CD14-positive monocyte (primary cell): ENCODE results near the gene LBR. TPM values are rescaled to one million over a fixed set of nuclear protein-coding genes. Genes with fewer than 3 reads are reported as not detected.

Experiments
- DNase-seq, 3 donors: peaks; one replicate each; pipeline ENCODE4 v3.0.0-alpha.2; 2011 to 2022
- H2AFZ ChIP-seq: 2 replicates; pipeline ENCODE4 v1.6.0; 2012; ENCODE audit warnings: mild to moderate bottlenecking, low read depth, low read length, inconsistent platforms; ENCODE audit not compliant: insufficient read depth, poor library complexity, severe bottlenecking
- H3K27ac ChIP-seq, 2 donors: 1 replicate in 1 of 2; 2 replicates in 1 of 2; pipeline ENCODE4 v1.5.1; 2012 to 2013; ENCODE audit warnings: low read length in 2 of 2, control low read depth in 1 of 2, inconsistent platforms in 1 of 2, low read depth in 1 of 2, mild to moderate bottlenecking in 1 of 2
- H3K27me3 ChIP-seq, 2 donors: one replicate each; pipeline versions ENCODE4 v1.6.0 to v1.6.1; 2011 to 2013; ENCODE audit warnings: low read length in 2 of 2; ENCODE audit not compliant: control insufficient read depth in 2 of 2, insufficient read depth in 2 of 2
- H3K36me3 ChIP-seq, 2 donors: replicated peaks in 1 of 2; 1 replicate in 1 of 2; 2 replicates in 1 of 2; pipeline versions ENCODE4 v1.5.1 to v1.6.1; 2012 to 2013; ENCODE audit warnings: low read length in 2 of 2, control low read depth in 1 of 2, inconsistent platforms in 1 of 2, mild to moderate bottlenecking in 1 of 2; ENCODE audit not compliant: insufficient read depth in 2 of 2, control insufficient read depth in 1 of 2
- H3K4me1 ChIP-seq, 2 donors: 1 replicate in 1 of 2; 2 replicates in 1 of 2; pipeline versions ENCODE4 v1.5.1 to v1.6.1; 2012 to 2013; ENCODE audit warnings: low read length in 2 of 2, control low read depth in 1 of 2, inconsistent platforms in 1 of 2, mild to moderate bottlenecking in 1 of 2, moderate library complexity in 1 of 2; ENCODE audit not compliant: insufficient read depth in 2 of 2, control insufficient read depth in 1 of 2
- H3K4me2 ChIP-seq: replicated peaks from 2 replicates; pipeline ENCODE3; 2012; ENCODE audit warnings: low read length, moderate library complexity, mild to moderate bottlenecking; ENCODE audit not compliant: poor library complexity, severe bottlenecking; ENCODE audit errors: extremely low read depth
- H3K4me3 ChIP-seq, 3 experiments: fragments of 200-600 bp in 1 of 3; sonication (generic) in 1 of 3; replicated peaks in 1 of 3; 1 replicate in 2 of 3; 2 replicates in 1 of 3; pipeline ENCODE4 v1.5.1; 2011 to 2013; ENCODE audit warnings: low read length in 3 of 3, mild to moderate bottlenecking in 3 of 3, control low read depth in 2 of 3, low read depth in 2 of 3, inconsistent platforms in 1 of 3, moderate library complexity in 1 of 3
- H3K79me2 ChIP-seq: 2 replicates; pipeline ENCODE4 v1.6.0; 2012; ENCODE audit warnings: mild to moderate bottlenecking, control low read depth, inconsistent platforms, low read length, moderate library complexity; ENCODE audit not compliant: insufficient read depth
- H3K9ac ChIP-seq: 2 replicates; pipeline ENCODE4 v1.6.0; 2017; ENCODE audit warnings: low read length, mild to moderate bottlenecking; ENCODE audit not compliant: insufficient read depth, poor library complexity, severe bottlenecking
- H3K9me3 ChIP-seq, 2 donors: replicated peaks in 1 of 2; 1 replicate in 1 of 2; 2 replicates in 1 of 2; pipeline versions ENCODE4 v1.5.1 to v1.6.1; 2012 to 2013; ENCODE audit warnings: low read length in 2 of 2, control low read depth in 1 of 2; ENCODE audit not compliant: control insufficient read depth in 1 of 2, insufficient read depth in 1 of 2
- H4K20me1 ChIP-seq: 2 replicates; pipeline ENCODE4 v1.6.0; 2012; ENCODE audit warnings: mild to moderate bottlenecking, low read length, control low read depth, moderate library complexity; ENCODE audit not compliant: insufficient read depth
- H3K27ac Mint-ChIP-seq, 7 donors: one replicate each; pipeline ENCODE4 v1.8.0; 2020; ENCODE audit warnings: mild to moderate bottlenecking in 7 of 7, mixed read lengths in 7 of 7, moderate library complexity in 6 of 7, inconsistent platforms in 2 of 7
- H3K27me3 Mint-ChIP-seq, 3 donors: one replicate each; pipeline ENCODE4 v1.8.0; 2021 to 2022; ENCODE audit warnings: low read depth in 3 of 3, mild to moderate bottlenecking in 3 of 3, mixed read lengths in 3 of 3, moderate library complexity in 3 of 3, inconsistent platforms in 1 of 3
- H3K36me3 Mint-ChIP-seq, 2 donors: one replicate each; pipeline ENCODE4 v1.8.0; 2020; ENCODE audit warnings: mixed read lengths in 2 of 2, inconsistent platforms in 1 of 2, mild to moderate bottlenecking in 1 of 2
- H3K4me1 Mint-ChIP-seq: one replicate; pipeline ENCODE4 v1.8.0; 2020; ENCODE audit warnings: mild to moderate bottlenecking, mixed read lengths
- H3K4me3 Mint-ChIP-seq, 2 donors: one replicate each; pipeline ENCODE4 v1.8.0; 2020; ENCODE audit warnings: mild to moderate bottlenecking in 2 of 2, mixed read lengths in 2 of 2, moderate library complexity in 1 of 2
- H3K9me3 Mint-ChIP-seq, 7 donors: one replicate each; pipeline ENCODE4 v1.8.0; 2020 to 2022; ENCODE audit warnings: mixed read lengths in 7 of 7, mild to moderate bottlenecking in 6 of 7, moderate library complexity in 6 of 7, inconsistent platforms in 2 of 7
- CTCF ChIP-seq: fragments of 200-600 bp; IDR thresholded peaks from one replicate; pipeline ENCODE4 v1.8.0; 2022; ENCODE audit warnings: antibody characterized with exemption, mild to moderate bottlenecking
- WGBS: methylation state at CpG from one replicate; pipeline ENCODE4 v1.1.5; 2013; ENCODE audit warnings: missing lambda C conversion rate; ENCODE audit not compliant: insufficient coverage; 5-methylcytosine and 5-hydroxymethylcytosine counted together
- intact Hi-C, 2 donors: fragments of 100-400 bp; cut with micrococcal nuclease; formaldehyde crosslinking; loops; one replicate each; pipeline versions ENCODE4 v1.15.0 to v1.15.1; 2023
- polyA plus RNA-seq, 3 donors: library from polyadenylated mRNA; depleted of rRNA in 1 of 3; unstranded in 2 of 3; stranded (reverse) in 1 of 3; fragments of 300-500 nt in 2 of 3; fragments of >200 nt in 1 of 3; fragmentation: Illumina TruSeq in 2 of 3; gene quantifications; 1 replicate in 2 of 3; 2 replicates in 1 of 3; pipeline ENCODE4 v1.2.3, GENCODE V29; 2012 to 2021

The LBR gene
- polyA plus RNA-seq, 3 donors = 31.8 to 125 (median 100) TPM

GRCh38 chr1:225361176-225361575 is 66.7 kb downstream of the LBR start:
- WGBS = no CpG with 5 or more reads among the region's 1 CpG
- H3K4me1 ChIP-seq = no peaks in the 10 kb centered on the region

DNA sequence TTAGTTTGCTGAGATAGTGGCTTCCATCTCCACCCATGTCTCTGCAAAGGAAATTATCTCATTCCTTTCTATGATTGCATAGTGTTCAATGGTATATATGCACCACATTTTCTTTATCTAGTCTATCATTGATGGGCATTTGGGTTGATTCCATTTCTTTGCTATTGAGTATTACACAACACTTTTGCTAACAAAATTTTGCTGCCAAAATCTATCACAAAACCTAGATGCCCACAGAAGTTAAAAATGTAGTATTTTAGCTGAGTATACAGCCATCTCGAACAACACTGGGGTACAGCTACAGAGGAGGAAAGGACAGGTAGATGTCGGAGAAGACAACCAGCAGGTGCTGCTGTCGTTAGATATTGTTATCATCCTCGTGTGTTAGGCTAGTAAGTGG is 67.7 kb downstream of the LBR start:
- Histone ChIP-seq H3K36me3 (no peaks in the 10 kb centered on the region), H3K4me1 (no peaks in the 10 kb centered on the region), H2AFZ (no peak overlapping the region), H3K4me2 (no peak overlapping the region), H3K4me3 (no peak overlapping the region), H3K79me2 (no peaks in the 10 kb centered on the region), H3K9me3 (no peaks in the 10 kb centered on the region), H3K27me3 (no peaks in the 10 kb centered on the region), H3K27ac (no peak overlapping the region), H3K9ac (no peak overlapping the region), H4K20me1 (no peaks in the 10 kb centered on the region)
- no peak overlapping the region for H3K27ac Mint-ChIP-seq
- peaks cover 0 to under 1% (median 0%) of the 10 kb centered on the region in 3 donors for H3K27me3 Mint-ChIP-seq
- intact Hi-C loops = no loop called here
- no peak for DNase-seq
- no peaks in the 10 kb centered on the region for H3K36me3 Mint-ChIP-seq
- WGBS = 100% methylated on average over 3 of the region's 4 CpGs
- no peak for TF ChIP-seq CTCF
- no peaks in the 10 kb centered on the region for H3K4me1 Mint-ChIP-seq
- H3K4me3 Mint-ChIP-seq = no peak overlapping the region
- peaks cover 0 to 3% (median 0%) of the 10 kb centered on the region in 7 donors for H3K9me3 Mint-ChIP-seq

More at GRCh38 chr1:225361176-225361575, 66.7 kb downstream of the LBR start:
- intact Hi-C loops = no loop called here
- no peak for TF ChIP-seq CTCF
- Mint-ChIP-seq H3K4me1 (no peaks in the 10 kb centered on the region), H3K4me3 (no peak overlapping the region), H3K36me3 (no peaks in the 10 kb centered on the region), H3K27me3 (peaks cover 0 to 2% (median 0%) of the 10 kb centered on the region in 3 donors), H3K9me3 (peaks cover 0 to 3% (median 0%) of the 10 kb centered on the region in 7 donors), H3K27ac (no peak overlapping the region)
- Histone ChIP-seq H4K20me1 (no peaks in the 10 kb centered on the region), H3K79me2 (no peaks in the 10 kb centered on the region), H3K4me3 (no peak overlapping the region), H3K4me2 (no peak overlapping the region), H3K9me3 (no peaks in the 10 kb centered on the region), H3K9ac (no peak overlapping the region), H2AFZ (no peak overlapping the region), H3K27ac (no peak overlapping the region), H3K27me3 (no peaks in the 10 kb centered on the region), H3K36me3 (no peaks in the 10 kb centered on the region)
- DNase-seq = no peak
